ENCODE results near the gene H2AZ2.
"Not testable (repeated sequence)": the region's sequence is repeated elsewhere in the genome, so short reads cannot be mapped to it uniquely, and the experiment has no call there.

H2AZ2 gene

GRCh38 chr7:44871918-44872317, 24.0 kb upstream of the H2AZ2 start:
- DNase-seq (ENCODE audit: insufficient read length, low spot score); FAIRE-seq: not testable (repeated sequence)

- not testable (repeated sequence) for DNase-seq (ENCODE audit: insufficient read length, low spot score); FAIRE-seq
Measured at GRCh38 chr7:44870780-44871179, 22.9 kb upstream of the H2AZ2 start.

- not testable (repeated sequence) for DNase-seq (ENCODE audit: insufficient read length, low spot score); FAIRE-seq
Measured at GRCh38 chr7:44870336-44870735, 22.4 kb upstream of the H2AZ2 start.

- peak; percentile 75 for DNase-seq (ENCODE audit: insufficient read length, low spot score)
- FAIRE-seq: no peak
Measured at GRCh38 chr7:44867073-44867995, 19.4 kb upstream of the H2AZ2 start.

GRCh38 chr7:44861949-44862348, 14.1 kb upstream of the H2AZ2 start:
- not testable (repeated sequence) for FAIRE-seq; DNase-seq (ENCODE audit: insufficient read length, low spot score)

GRCh38 chr7:44858161-44858560, 10.3 kb upstream of the H2AZ2 start:
- FAIRE-seq (no peak), DNase-seq (ENCODE audit: insufficient read length, low spot score) (no peak)

- FAIRE-seq (no peak), DNase-seq (ENCODE audit: insufficient read length, low spot score) (no peak)
Measured at GRCh38 chr7:44854644-44855364, 6.9 kb upstream of the H2AZ2 start.

GRCh38 chr7:44853391-44853790, 5.5 kb upstream of the H2AZ2 start:
- DNase-seq (ENCODE audit: insufficient read length, low spot score): no peak
- FAIRE-seq: no peak

- DNase-seq (ENCODE audit: insufficient read length, low spot score) (no peak), FAIRE-seq (no peak)
Measured at GRCh38 chr7:44852590-44852989, 4.7 kb upstream of the H2AZ2 start.

- DNase-seq (ENCODE audit: insufficient read length, low spot score): no peak
- FAIRE-seq: no peak
Measured at GRCh38 chr7:44849885-44850544, 2.1 kb upstream of the H2AZ2 start.

- DNase-seq (ENCODE audit: insufficient read length, low spot score) (no peak), FAIRE-seq (no peak)
Measured at GRCh38 chr7:44849259-44849884, 1.5 kb upstream of the H2AZ2 start.

- no peak for FAIRE-seq
- DNase-seq (ENCODE audit: insufficient read length, low spot score): peak; percentile 89
Measured at GRCh38 chr7:44847509-44847919, 373 bp downstream of the H2AZ2 start.

- FAIRE-seq: no peak
- no peak for DNase-seq (ENCODE audit: insufficient read length, low spot score)
Measured at GRCh38 chr7:44846816-44847508, 925 bp downstream of the H2AZ2 start.

- FAIRE-seq; DNase-seq (ENCODE audit: insufficient read length, low spot score): not testable (repeated sequence)
Measured at GRCh38 chr7:44846390-44846789, 1.5 kb downstream of the H2AZ2 start.

GRCh38 chr7:44845451-44845850, 2.4 kb downstream of the H2AZ2 start:
- FAIRE-seq (no peak), DNase-seq (ENCODE audit: insufficient read length, low spot score) (no peak)

GRCh38 chr7:44843440-44843839, 4.4 kb downstream of the H2AZ2 start:
- FAIRE-seq; DNase-seq (ENCODE audit: insufficient read length, low spot score): not testable (repeated sequence)

GRCh38 chr7:44842675-44843074, 5.2 kb downstream of the H2AZ2 start:
- DNase-seq (ENCODE audit: insufficient read length, low spot score); FAIRE-seq: not testable (repeated sequence)

GRCh38 chr7:44838751-44839150, 9.1 kb downstream of the H2AZ2 start:
- FAIRE-seq (no peak), DNase-seq (ENCODE audit: insufficient read length, low spot score) (no peak)

GRCh38 chr7:44827567-44827966, 20.3 kb downstream of the H2AZ2 start:
- FAIRE-seq (no peak), DNase-seq (ENCODE audit: insufficient read length, low spot score) (no peak)
